PC-3 (cell line): ENCODE measurements around the gene CCDC141. TPM values are rescaled to one million over a fixed set of nuclear protein-coding genes. Genes with fewer than 3 reads are reported as not detected.

Experiments
- ATAC-seq: fragments of 200-7000 bp; cut with Tn5 transposase; 2 replicates; pipeline ENCODE4 v1.9.1; 2020; ENCODE audit warnings: mild to moderate bottlenecking, moderate library complexity
- BruUV-seq: library from RNA; stranded (reverse); fragments of 400-500 nt; replicated peaks from 2 replicates; lab custom pipeline; 2021; lab: Mats Ljungman, UMichigan
- CTCF ChIA-PET: fragments of 300-600 bp; sonication (Branson Sonifier 250); formaldehyde crosslinking; loops from one replicate; lab custom pipeline; 2022; ENCODE audit warnings: antibody characterized with exemption; lab: Charles Lee
- POLR2A ChIA-PET: fragments of 300-600 bp; sonication (Branson Sonifier 250); formaldehyde crosslinking; loops from one replicate; lab custom pipeline; 2022; ENCODE audit warnings: antibody characterized with exemption; ENCODE audit not compliant: unreplicated experiment; lab: Charles Lee
- DNase-seq: peaks from one replicate; pipeline ENCODE4 v3.0.0-alpha.2; 2015
- H2AFZ ChIP-seq: fragments of 300-600 bp; sonication (generic); 2 replicates; pipeline ENCODE4 v1.6.0; 2016; ENCODE audit warnings: antibody characterized with exemption, low read length
- H3F3A ChIP-seq: fragments of 300-600 bp; sonication (generic); one replicate; pipeline ENCODE4 v1.6.0; 2017; ENCODE audit warnings: antibody characterized with exemption, low read length, control low read depth, mild to moderate bottlenecking; ENCODE audit not compliant: unreplicated experiment
- H3K27ac ChIP-seq: fragments of 300-600 bp; sonication (generic); 2 replicates; pipeline ENCODE4 v1.5.1; 2016; ENCODE audit warnings: mild to moderate bottlenecking, low read length
- H3K27me3 ChIP-seq: fragments of 300-600 bp; sonication (generic); 2 replicates; pipeline ENCODE4 v1.6.1; 2016; ENCODE audit warnings: low read length, mixed read lengths
- H3K36me3 ChIP-seq: fragments of 300-600 bp; sonication (generic); 2 replicates; pipeline ENCODE4 v1.6.1; 2016; ENCODE audit warnings: low read depth, mixed run types, low read length, mixed read lengths
- H3K4me1 ChIP-seq: fragments of 300-600 bp; sonication (generic); 2 replicates; pipeline ENCODE4 v1.5.1; 2016; ENCODE audit warnings: low read length; ENCODE audit not compliant: insufficient read depth
- H3K4me2 ChIP-seq: fragments of 300-600 bp; sonication (generic); 2 replicates; pipeline ENCODE4 v1.6.0; 2016; ENCODE audit warnings: low read length
- H3K4me3 ChIP-seq: fragments of 300-600 bp; sonication (generic); 2 replicates; pipeline ENCODE4 v1.5.1; 2016; ENCODE audit warnings: mild to moderate bottlenecking, low read length, mixed read lengths
- H3K79me2 ChIP-seq: fragments of 300-600 bp; sonication (generic); 2 replicates; pipeline ENCODE4 v1.6.1; 2017; ENCODE audit warnings: low read length, mixed read lengths
- H3K9ac ChIP-seq: fragments of 300-600 bp; sonication (generic); 2 replicates; pipeline ENCODE4 v1.6.0; 2016; ENCODE audit warnings: mild to moderate bottlenecking, low read length
- H3K9me2 ChIP-seq: fragments of 300-600 bp; sonication (generic); replicated peaks from 2 replicates; pipeline ENCODE4 v1.6.1; 2016; ENCODE audit warnings: mixed run types, low read length, mixed read lengths
- H3K9me3 ChIP-seq: fragments of 300-600 bp; sonication (generic); 2 replicates; pipeline ENCODE4 v1.6.1; 2016; ENCODE audit warnings: low read length, mixed read lengths
- H4K20me1 ChIP-seq: fragments of 300-600 bp; sonication (generic); 2 replicates; pipeline ENCODE4 v1.6.1; 2016; ENCODE audit warnings: low read length, mixed read lengths
- EZH2 ChIP-seq: fragments of 300-600 bp; sonication (generic); IDR thresholded peaks from one replicate; pipeline ENCODE4 v1.6.1; 2017; ENCODE audit warnings: antibody characterized with exemption, mild to moderate bottlenecking, low read length; ENCODE audit not compliant: unreplicated experiment
- EZH2phosphoT487 ChIP-seq: fragments of 300-600 bp; sonication (generic); IDR thresholded peaks from 2 replicates; pipeline ENCODE4 v1.6.1; 2018; ENCODE audit warnings: mild to moderate bottlenecking, antibody characterized with exemption, low read length, borderline replicate concordance
- intact Hi-C: fragments of 100-400 bp; cut with micrococcal nuclease; formaldehyde crosslinking; loops from 2 replicates; pipeline ENCODE4 v1.9.0; 2023
- total RNA-seq: library from RNA; depleted of rRNA; stranded (reverse); fragments of >200 nt; gene quantifications from 2 replicates; pipeline ENCODE4 v1.2.3, GENCODE V29; 2014
- TF ChIP-seq, protein P1 (sequence below): fragments of 300-600 bp; sonication (generic); conservative IDR thresholded peaks from 2 replicates; pipeline ENCODE4 v1.5.1; 2017; ENCODE audit warnings: antibody characterized with exemption, low read depth, mild to moderate bottlenecking, low read length

The CCDC141 gene
- total RNA-seq, 1 experiment from 2014 or later: 1.1 TPM

DNA sequence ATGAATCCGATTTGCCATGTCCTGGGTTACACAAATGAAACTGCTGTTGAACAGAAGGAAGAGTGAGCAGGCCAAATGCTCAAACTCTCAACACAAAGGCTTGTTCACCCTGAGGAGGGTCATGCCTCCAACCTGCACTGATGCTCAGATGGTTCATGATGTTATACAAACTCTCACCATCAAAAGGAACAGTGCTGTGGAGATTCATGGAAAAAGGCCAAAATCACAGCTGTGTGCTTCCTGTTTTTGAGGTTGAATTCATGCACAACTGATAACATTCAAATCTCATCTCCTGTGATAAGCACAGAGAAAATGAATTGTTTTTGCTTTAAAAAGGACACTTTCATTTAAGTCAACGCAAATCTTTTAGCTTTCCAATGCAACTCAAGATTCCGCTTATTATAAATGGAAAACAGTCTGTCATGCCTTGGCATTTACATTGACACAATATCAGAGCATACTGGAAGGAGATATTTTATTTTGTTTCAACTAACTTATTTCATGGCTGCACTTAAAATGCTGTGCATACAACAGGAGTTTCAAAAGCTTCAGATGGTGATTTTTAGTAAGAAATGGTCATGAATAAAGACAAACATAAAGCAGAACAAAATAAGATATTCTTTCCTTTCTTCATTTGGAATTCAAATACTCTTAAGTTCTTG, 220.5 kb downstream of the CCDC141 start:
- ATAC-seq: peak; percentile 15; the same call in 1 of the 2 replicates
- TF ChIP-seq EZH2phosphoT487 (no peak), EZH2 (no peak)
- TF ChIP-seq, protein P1, sequence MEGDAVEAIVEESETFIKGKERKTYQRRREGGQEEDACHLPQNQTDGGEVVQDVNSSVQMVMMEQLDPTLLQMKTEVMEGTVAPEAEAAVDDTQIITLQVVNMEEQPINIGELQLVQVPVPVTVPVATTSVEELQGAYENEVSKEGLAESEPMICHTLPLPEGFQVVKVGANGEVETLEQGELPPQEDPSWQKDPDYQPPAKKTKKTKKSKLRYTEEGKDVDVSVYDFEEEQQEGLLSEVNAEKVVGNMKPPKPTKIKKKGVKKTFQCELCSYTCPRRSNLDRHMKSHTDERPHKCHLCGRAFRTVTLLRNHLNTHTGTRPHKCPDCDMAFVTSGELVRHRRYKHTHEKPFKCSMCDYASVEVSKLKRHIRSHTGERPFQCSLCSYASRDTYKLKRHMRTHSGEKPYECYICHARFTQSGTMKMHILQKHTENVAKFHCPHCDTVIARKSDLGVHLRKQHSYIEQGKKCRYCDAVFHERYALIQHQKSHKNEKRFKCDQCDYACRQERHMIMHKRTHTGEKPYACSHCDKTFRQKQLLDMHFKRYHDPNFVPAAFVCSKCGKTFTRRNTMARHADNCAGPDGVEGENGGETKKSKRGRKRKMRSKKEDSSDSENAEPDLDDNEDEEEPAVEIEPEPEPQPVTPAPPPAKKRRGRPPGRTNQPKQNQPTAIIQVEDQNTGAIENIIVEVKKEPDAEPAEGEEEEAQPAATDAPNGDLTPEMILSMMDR: no peak
- ChIA-PET POLR2A (interaction anchor here (0.7 kb wide), 1 partner anchor 65 kb away, joined by 7 read pairs; no protein-coding TSS in a partner anchor), CTCF (no interaction called here)
- no peak for DNase-seq
- intact Hi-C loops: no loop called here
- Histone ChIP-seq H3K9me3 (no peaks in the 10 kb centered on the region), H3K4me1 (peaks cover 32% of the 10 kb centered on the region), H3K27me3 (no peaks in the 10 kb centered on the region), H3K4me3 (no peak overlapping the region), H3K4me2 (peak overlapping the region; percentile 66), H3K9ac (no peak overlapping the region), H3F3A (no peaks in the 10 kb centered on the region), H3K36me3 (no peaks in the 10 kb centered on the region), H3K9me2 (no peaks in the 10 kb centered on the region), H4K20me1 (no peaks in the 10 kb centered on the region), H2AFZ (no peak overlapping the region), H3K27ac (peak overlapping the region; percentile 4; the same call in 1 of the 2 replicates), H3K79me2 (no peaks in the 10 kb centered on the region)
- no TSS peak for BruUV-seq

DNA sequence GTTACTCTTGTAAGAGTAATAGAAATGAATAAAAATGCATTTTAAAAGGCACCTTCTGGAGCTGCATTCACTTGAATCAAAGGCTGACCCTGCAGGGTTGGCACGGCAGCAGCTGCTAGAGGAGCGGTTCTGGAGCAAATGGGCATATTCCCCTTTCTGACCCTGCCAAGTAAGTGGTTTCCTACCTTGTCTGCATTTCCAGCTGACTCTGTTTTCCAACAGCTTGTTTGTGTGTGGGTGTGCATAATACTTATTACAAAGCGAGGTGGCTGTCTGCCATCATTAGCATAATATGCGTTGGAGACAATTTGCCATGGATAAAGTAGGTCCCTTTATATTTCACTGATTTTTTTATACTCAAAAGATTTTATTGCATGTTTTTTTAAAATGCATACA, 221.5 kb downstream of the CCDC141 start:
- no peaks in the 10 kb centered on the region for H3K9me3 ChIP-seq
- H3K9ac ChIP-seq: no peak overlapping the region
- no TSS peak for BruUV-seq
- no peak overlapping the region for H2AFZ ChIP-seq
- POLR2A ChIA-PET: interaction anchor here (0.7 kb wide), 1 partner anchor 64 kb away, joined by 7 read pairs; no protein-coding TSS in a partner anchor
- CTCF ChIA-PET: no interaction called here
- no peak overlapping the region for H3K27ac ChIP-seq
- H3K4me1 ChIP-seq: peaks cover 32% of the 10 kb centered on the region
- no peak overlapping the region for H3K4me2 ChIP-seq
- no peaks in the 10 kb centered on the region for H3K9me2 ChIP-seq
- H3K79me2 ChIP-seq: no peaks in the 10 kb centered on the region
- intact Hi-C loops: no loop called here
- ATAC-seq: no peak
- H4K20me1 ChIP-seq: no peaks in the 10 kb centered on the region
- H3K4me3 ChIP-seq: no peak overlapping the region
- TF ChIP-seq, protein P1: no peak
- TF ChIP-seq EZH2phosphoT487 (no peak), EZH2 (no peak)
- H3K36me3 ChIP-seq: no peaks in the 10 kb centered on the region
- no peaks in the 10 kb centered on the region for H3F3A ChIP-seq
- no peaks in the 10 kb centered on the region for H3K27me3 ChIP-seq
- DNase-seq: no peak

DNA sequence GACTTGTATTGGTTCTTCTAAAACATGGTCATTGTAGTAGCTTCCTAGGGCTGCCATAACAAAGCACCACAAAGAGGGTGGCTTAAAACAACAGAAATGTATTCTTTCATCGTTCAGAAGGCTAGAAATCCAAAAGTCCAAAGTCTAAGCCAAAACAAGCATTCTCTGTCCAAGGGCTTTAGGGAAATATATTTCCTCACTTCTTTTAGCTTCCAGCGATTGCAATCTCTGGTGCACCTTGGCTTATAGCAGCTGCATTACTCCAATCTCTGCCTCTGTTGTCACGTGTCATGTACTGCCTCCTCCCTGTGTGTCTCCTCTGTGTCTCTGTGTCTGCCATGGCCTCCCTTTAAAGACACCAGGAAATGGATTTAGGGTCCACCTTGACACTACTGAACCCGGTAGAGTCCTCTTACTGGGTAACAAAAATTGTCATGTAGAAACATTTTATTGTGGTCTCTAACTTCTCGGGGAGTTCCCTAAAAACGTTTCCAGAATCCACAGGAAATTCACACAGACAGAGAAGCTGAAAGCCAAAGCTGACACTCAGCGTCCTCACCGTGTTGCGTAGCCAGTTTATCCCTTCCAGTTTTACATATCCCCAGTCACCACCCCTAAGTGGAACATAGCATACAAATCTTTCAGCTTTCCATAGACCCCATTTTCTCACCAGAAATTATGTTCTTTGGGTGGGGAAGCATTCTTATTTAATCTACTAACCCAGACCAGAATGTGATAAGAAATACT, 222.0 kb downstream of the CCDC141 start:
- intact Hi-C loops: no loop called here
- no TSS peak for BruUV-seq

More for the DNA sequence above, 222.0 kb downstream of the CCDC141 start:
- H3K36me3 ChIP-seq: no peaks in the 10 kb centered on the region
- H3K27me3 ChIP-seq: no peaks in the 10 kb centered on the region
- no peak for TF ChIP-seq EZH2phosphoT487
- TF ChIP-seq, protein P1: no peak
- TF ChIP-seq EZH2: no peak
- H3K9me2 ChIP-seq: no peaks in the 10 kb centered on the region
- H4K20me1 ChIP-seq: no peaks in the 10 kb centered on the region
- no peak for DNase-seq
- no peak overlapping the region for H2AFZ ChIP-seq
- no peaks in the 10 kb centered on the region for H3K79me2 ChIP-seq
- ChIA-PET POLR2A (no interaction called here), CTCF (no interaction called here)
- H3K4me1 ChIP-seq: peaks cover 32% of the 10 kb centered on the region
- H3K9ac ChIP-seq: no peak overlapping the region
- no peaks in the 10 kb centered on the region for H3K9me3 ChIP-seq
- H3K4me2 ChIP-seq: no peak overlapping the region
- H3K4me3 ChIP-seq: no peak overlapping the region
- no peaks in the 10 kb centered on the region for H3F3A ChIP-seq
- ATAC-seq: no peak
- no peak overlapping the region for H3K27ac ChIP-seq
